ENCODE measurements around the gene MTHFSD.

Gene MTHFSD, protein sequence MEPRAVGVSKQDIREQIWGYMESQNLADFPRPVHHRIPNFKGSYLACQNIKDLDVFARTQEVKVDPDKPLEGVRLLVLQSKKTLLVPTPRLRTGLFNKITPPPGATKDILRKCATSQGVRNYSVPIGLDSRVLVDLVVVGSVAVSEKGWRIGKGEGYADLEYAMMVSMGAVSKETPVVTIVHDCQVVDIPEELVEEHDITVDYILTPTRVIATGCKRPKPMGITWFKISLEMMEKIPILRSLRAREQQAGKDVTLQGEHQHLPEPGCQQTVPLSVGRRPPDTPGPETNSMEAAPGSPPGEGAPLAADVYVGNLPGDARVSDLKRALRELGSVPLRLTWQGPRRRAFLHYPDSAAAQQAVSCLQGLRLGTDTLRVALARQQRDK

DNA sequence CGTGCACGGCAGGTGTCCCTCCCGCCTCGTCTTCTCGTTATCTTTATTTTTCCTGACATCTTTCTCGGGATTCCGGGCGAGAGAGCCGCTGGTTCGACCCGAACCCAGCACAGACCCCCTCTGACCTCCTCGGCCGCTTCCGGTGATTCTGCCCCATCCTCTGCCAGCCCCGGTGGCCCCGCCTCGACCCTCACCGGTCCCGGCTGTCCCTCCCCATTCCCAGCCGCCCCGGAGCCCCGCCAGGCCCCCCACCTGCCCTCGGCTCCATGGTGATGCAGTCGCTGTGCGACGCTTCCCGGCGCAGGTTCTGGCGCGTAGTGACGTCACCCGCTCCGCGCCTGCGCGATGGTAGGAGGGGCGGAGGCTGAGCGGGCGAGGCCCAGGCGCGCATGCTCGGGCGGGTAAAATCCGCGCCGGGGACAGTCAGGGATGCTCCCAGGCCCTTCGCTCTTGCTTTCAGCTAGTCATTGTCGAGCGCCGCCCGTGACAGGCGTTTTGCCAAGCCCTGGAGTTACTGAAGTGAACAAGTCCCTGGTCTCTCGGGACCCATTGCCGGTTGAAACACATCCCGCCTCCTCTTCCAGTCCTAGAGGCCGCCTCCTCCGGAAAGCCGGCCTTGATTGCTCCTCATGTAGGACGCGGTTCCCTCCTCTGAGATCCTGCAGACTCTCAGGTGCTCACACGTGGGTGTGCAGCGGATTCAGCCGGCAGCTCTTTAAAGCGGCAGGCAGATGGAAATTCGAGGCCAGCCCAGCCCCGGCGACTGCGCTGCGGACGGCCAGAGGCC is at the start of gene MTHFSD:
MTHFSD (minus strand) TSS at position 319 of the 787 bp plus-strand sequence; CDS start at position 268, 51 bp downstream.
- Histone ChIP-seq H3K4me2 (ENCODE audit: low read depth, low read length) (peak within 1 kb of the TSS; percentile 66), H4K20me1 (ENCODE audit: insufficient read depth, low read length) (no peaks in the 10 kb centered on the region), H3K4me1 (ENCODE audit: low read length) (no peaks in the 10 kb centered on the region), H3F3A (ENCODE audit: insufficient read depth, low read length) (no peaks in the 10 kb centered on the region), H3K79me2 (ENCODE audit: low read length) (0 out of 2 replicates have a peak, but pooled peaks cover 6% of the 10 kb centered on the region), H3K9me3 (replicated peaks; ENCODE audit: insufficient read depth, low read length) (no peaks in the 10 kb centered on the region), H3K27ac (ENCODE audit: low read length) (peak within 1 kb of the TSS; percentile 4; the same call in 1 of the 2 replicates), H3K4me3 (ENCODE audit: low read length) (peak within 1 kb of the TSS; percentile 77), H2AFZ (ENCODE audit: low read length) (peak within 1 kb of the TSS; percentile 80), H3K9ac (ENCODE audit: low read length) (peak within 1 kb of the TSS; percentile 87), H3K9me2 (replicated peaks; ENCODE audit: insufficient read depth, low read length) (no peaks in the 10 kb centered on the region), H3K36me3 (replicated peaks; ENCODE audit: insufficient read depth, low read length) (no peaks in the 10 kb centered on the region), H3K27me3 (replicated peaks; ENCODE audit: insufficient read depth, low read length) (peaks cover 20% of the 10 kb centered on the region)
- peak; percentile 76 for DNase-seq
- TF ChIP-seq EZH2 (optimal IDR thresholded peaks at IDR 0.05; ENCODE audit: low read depth, low read length) (no peak), EZH2phosphoT487 (IDR thresholded peaks at IDR 0.05; ENCODE audit: low read length) (no peak)
- TF ChIP-seq, protein P1, sequence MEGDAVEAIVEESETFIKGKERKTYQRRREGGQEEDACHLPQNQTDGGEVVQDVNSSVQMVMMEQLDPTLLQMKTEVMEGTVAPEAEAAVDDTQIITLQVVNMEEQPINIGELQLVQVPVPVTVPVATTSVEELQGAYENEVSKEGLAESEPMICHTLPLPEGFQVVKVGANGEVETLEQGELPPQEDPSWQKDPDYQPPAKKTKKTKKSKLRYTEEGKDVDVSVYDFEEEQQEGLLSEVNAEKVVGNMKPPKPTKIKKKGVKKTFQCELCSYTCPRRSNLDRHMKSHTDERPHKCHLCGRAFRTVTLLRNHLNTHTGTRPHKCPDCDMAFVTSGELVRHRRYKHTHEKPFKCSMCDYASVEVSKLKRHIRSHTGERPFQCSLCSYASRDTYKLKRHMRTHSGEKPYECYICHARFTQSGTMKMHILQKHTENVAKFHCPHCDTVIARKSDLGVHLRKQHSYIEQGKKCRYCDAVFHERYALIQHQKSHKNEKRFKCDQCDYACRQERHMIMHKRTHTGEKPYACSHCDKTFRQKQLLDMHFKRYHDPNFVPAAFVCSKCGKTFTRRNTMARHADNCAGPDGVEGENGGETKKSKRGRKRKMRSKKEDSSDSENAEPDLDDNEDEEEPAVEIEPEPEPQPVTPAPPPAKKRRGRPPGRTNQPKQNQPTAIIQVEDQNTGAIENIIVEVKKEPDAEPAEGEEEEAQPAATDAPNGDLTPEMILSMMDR (IDR thresholded peaks at IDR 0.05; ENCODE audit: low read length) = no peak

DNA sequence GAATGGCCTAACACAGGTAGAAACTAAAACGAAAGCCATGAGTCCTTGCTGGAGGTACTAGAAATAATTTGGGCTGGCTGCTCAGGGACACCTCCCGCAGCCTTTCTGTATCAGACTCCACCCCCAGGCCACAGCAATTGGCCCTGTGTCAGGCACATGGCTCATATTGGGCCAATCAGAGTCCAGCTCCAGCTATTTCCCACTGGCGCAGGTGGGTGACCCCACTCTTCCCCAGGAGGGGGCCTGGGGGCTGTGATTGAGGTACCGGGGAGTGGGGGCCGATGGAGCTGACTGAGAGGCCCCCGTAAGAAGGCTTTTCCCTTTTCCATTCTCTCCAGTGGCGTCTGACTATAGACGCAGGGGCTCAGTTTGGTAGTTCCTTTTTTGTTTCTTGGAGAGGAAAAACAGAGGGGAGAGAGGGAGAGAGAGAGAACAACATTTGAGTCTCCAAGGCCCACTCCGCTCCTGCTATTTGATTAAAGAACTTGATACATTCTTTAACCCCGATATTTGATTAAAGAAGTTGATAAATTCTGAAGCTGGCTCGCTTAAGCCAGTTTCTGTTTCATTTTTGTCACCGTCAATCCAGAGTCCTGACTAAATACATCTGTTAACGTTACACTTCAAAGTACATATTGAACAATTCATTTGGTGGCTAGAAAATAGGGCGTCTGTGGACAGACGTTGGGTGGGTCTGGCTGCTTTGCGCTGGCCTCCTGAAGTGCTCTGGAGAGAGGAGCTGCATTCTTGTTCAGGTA is 49.6 kb upstream of the MTHFSD start:
- no peaks in the 10 kb centered on the region for H3K9me2 ChIP-seq (replicated peaks; ENCODE audit: insufficient read depth, low read length)
- no peaks in the 10 kb centered on the region for H3F3A ChIP-seq (ENCODE audit: insufficient read depth, low read length)
- H3K36me3 ChIP-seq (replicated peaks; ENCODE audit: insufficient read depth, low read length) = no peaks in the 10 kb centered on the region
- peak; percentile 33 for DNase-seq
- peak overlapping the region; percentile 77 for H2AFZ ChIP-seq (ENCODE audit: low read length)
- no peak for TF ChIP-seq EZH2phosphoT487 (IDR thresholded peaks at IDR 0.05; ENCODE audit: low read length)
- TF ChIP-seq EZH2 (optimal IDR thresholded peaks at IDR 0.05; ENCODE audit: low read depth, low read length) = no peak
- TF ChIP-seq, protein P1 (IDR thresholded peaks at IDR 0.05; ENCODE audit: low read length) = no peak
- no peaks in the 10 kb centered on the region for H4K20me1 ChIP-seq (ENCODE audit: insufficient read depth, low read length)
- H3K9me3 ChIP-seq (replicated peaks; ENCODE audit: insufficient read depth, low read length) = no peaks in the 10 kb centered on the region
- peaks cover 19% of the 10 kb centered on the region for H3K27me3 ChIP-seq (replicated peaks; ENCODE audit: insufficient read depth, low read length)
- peak overlapping the region; percentile 74 for H3K4me2 ChIP-seq (ENCODE audit: low read depth, low read length)
- H3K27ac ChIP-seq (ENCODE audit: low read length) = no peak overlapping the region
- H3K79me2 ChIP-seq (ENCODE audit: low read length) = no peaks in the 10 kb centered on the region
- peak overlapping the region; percentile 71 for H3K4me3 ChIP-seq (ENCODE audit: low read length)
- H3K4me1 ChIP-seq (ENCODE audit: low read length) = no peaks in the 10 kb centered on the region
- H3K9ac ChIP-seq (ENCODE audit: low read length) = no peak overlapping the region; the same call in 1 of the 2 replicates

DNA sequence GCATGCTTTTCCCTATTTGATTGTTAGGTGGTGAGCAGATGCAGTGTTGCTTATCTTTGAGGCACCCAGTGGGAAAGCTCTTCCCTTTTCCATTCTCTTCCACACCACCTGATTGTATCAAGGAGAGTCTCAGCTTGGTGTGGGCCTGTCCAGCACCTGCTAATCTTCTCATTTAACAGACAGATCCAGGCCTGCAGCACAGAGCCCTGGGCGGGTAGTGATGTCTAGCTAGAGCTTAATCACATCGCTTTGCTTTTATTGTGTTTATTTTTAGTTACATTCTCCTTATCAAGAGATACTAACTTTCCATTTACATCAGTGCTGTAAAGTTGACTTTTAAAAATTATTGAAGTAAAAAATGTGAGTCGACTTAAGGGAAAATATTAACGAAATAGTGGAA is 47.5 kb upstream of the MTHFSD start:
- Histone ChIP-seq H3K36me3 (replicated peaks; ENCODE audit: insufficient read depth, low read length) (no peaks in the 10 kb centered on the region), H3F3A (ENCODE audit: insufficient read depth, low read length) (no peaks in the 10 kb centered on the region), H3K4me1 (ENCODE audit: low read length) (no peaks in the 10 kb centered on the region), H2AFZ (ENCODE audit: low read length) (no peak overlapping the region), H3K27ac (ENCODE audit: low read length) (no peak overlapping the region), H3K9me3 (replicated peaks; ENCODE audit: insufficient read depth, low read length) (no peaks in the 10 kb centered on the region), H3K4me2 (ENCODE audit: low read depth, low read length) (no peak overlapping the region), H3K27me3 (replicated peaks; ENCODE audit: insufficient read depth, low read length) (peaks cover 16% of the 10 kb centered on the region), H3K9me2 (replicated peaks; ENCODE audit: insufficient read depth, low read length) (no peaks in the 10 kb centered on the region), H3K4me3 (ENCODE audit: low read length) (no peak overlapping the region), H3K9ac (ENCODE audit: low read length) (no peak overlapping the region), H3K79me2 (ENCODE audit: low read length) (no peaks in the 10 kb centered on the region), H4K20me1 (ENCODE audit: insufficient read depth, low read length) (no peaks in the 10 kb centered on the region)
- TF ChIP-seq EZH2phosphoT487 (IDR thresholded peaks at IDR 0.05; ENCODE audit: low read length) (no peak), EZH2 (optimal IDR thresholded peaks at IDR 0.05; ENCODE audit: low read depth, low read length) (no peak)
- TF ChIP-seq, protein P1 (IDR thresholded peaks at IDR 0.05; ENCODE audit: low read length) = no peak
- no peak for DNase-seq

All from MM.1S (cell line).